Measurements from ENCODE around the gene UCN.
"Not testable (repeated sequence)": the region's sequence is repeated elsewhere in the genome, so short reads cannot be mapped to it uniquely, and the experiment has no call there.

DNA sequence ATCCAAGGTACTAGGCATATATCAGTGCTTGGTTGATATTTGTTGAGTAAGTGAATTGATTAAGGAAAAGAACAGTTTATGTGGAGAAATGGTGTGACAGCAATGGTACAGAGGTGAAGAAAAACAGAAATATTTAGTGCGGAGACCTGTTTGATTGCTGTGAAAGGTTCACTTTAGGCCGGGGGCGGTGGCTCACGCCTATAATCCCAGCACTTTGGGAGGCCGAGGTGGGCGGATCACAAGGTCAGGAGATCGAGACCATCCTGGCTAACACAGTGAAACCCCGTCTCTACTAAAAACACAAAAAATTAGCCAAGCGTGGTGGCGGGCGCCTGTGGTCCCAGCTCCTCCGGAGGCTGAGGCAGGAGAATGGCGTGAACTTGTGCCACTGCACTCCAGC lies 39.9 kb downstream of the UCN start:
- TF ChIP-seq, protein P1, sequence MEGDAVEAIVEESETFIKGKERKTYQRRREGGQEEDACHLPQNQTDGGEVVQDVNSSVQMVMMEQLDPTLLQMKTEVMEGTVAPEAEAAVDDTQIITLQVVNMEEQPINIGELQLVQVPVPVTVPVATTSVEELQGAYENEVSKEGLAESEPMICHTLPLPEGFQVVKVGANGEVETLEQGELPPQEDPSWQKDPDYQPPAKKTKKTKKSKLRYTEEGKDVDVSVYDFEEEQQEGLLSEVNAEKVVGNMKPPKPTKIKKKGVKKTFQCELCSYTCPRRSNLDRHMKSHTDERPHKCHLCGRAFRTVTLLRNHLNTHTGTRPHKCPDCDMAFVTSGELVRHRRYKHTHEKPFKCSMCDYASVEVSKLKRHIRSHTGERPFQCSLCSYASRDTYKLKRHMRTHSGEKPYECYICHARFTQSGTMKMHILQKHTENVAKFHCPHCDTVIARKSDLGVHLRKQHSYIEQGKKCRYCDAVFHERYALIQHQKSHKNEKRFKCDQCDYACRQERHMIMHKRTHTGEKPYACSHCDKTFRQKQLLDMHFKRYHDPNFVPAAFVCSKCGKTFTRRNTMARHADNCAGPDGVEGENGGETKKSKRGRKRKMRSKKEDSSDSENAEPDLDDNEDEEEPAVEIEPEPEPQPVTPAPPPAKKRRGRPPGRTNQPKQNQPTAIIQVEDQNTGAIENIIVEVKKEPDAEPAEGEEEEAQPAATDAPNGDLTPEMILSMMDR (IDR thresholded peaks at IDR 0.05; ENCODE audit: borderline replicate concordance, extremely low read depth, low read length, poor library complexity, severe bottlenecking) = not testable (repeated sequence)
- TF ChIP-seq EZH2 (IDR thresholded peaks at IDR 0.05; ENCODE audit: borderline replicate concordance, low read depth, low read length, severe bottlenecking) = not testable (repeated sequence)
